Measurements from ENCODE around the gene CREM.

CREM gene

GRCh38 chr10:35112571-35112970 lies 14.1 kb upstream of the CREM start:
- DNase-seq (ENCODE audit: low read depth in 1 of 2, low spot score in 1 of 2): no peak
- no peak for TF ChIP-seq JUND (IDR thresholded peaks at IDR 0.05; ENCODE audit: low read depth)
- in situ Hi-C loops (cut with HindIII; ENCODE audit: low pct_unique_long_range_greater_than_20kb, low sequenced_read_pairs): no loop called here

- no peak for TF ChIP-seq JUND (IDR thresholded peaks at IDR 0.05; ENCODE audit: low read depth)
- DNase-seq (ENCODE audit: low read depth in 1 of 2, low spot score in 1 of 2): no peak
- in situ Hi-C loops (cut with HindIII; ENCODE audit: low pct_unique_long_range_greater_than_20kb, low sequenced_read_pairs): no loop called here
These were observed 7.3 kb upstream of the CREM start for GRCh38 chr10:35119378-35119777.

GRCh38 chr10:35124540-35124939 lies 2.1 kb upstream of the CREM start:
- peak in 1 of 2 experiments; percentile 6 for DNase-seq (ENCODE audit: low read depth in 1 of 2, low spot score in 1 of 2)
- no peak for TF ChIP-seq JUND (IDR thresholded peaks at IDR 0.05; ENCODE audit: low read depth)
- in situ Hi-C loops (cut with HindIII; ENCODE audit: low pct_unique_long_range_greater_than_20kb, low sequenced_read_pairs): no loop called here

GRCh38 chr10:35126062-35126529 lies 550 bp upstream of the CREM start:
- in situ Hi-C loops (cut with HindIII; ENCODE audit: low pct_unique_long_range_greater_than_20kb, low sequenced_read_pairs): no loop called here
- DNase-seq (ENCODE audit: low read depth in 1 of 2, low spot score in 1 of 2): no peak
- no peak for TF ChIP-seq JUND (IDR thresholded peaks at IDR 0.05; ENCODE audit: low read depth)

- peak in 1 of 2 experiments; percentile 19 for DNase-seq (ENCODE audit: low read depth in 1 of 2, low spot score in 1 of 2)
- in situ Hi-C loops (cut with HindIII; ENCODE audit: low pct_unique_long_range_greater_than_20kb, low sequenced_read_pairs): no loop called here
- TF ChIP-seq JUND (IDR thresholded peaks at IDR 0.05; ENCODE audit: low read depth): no peak
These were observed 744 bp downstream of the CREM start for GRCh38 chr10:35127289-35127891.

- no peak for TF ChIP-seq JUND (IDR thresholded peaks at IDR 0.05; ENCODE audit: low read depth)
- in situ Hi-C loops (cut with HindIII; ENCODE audit: low pct_unique_long_range_greater_than_20kb, low sequenced_read_pairs): no loop called here
- DNase-seq (ENCODE audit: low read depth in 1 of 2, low spot score in 1 of 2): no peak
These were observed 2.6 kb downstream of the CREM start for GRCh38 chr10:35129185-35129674.

GRCh38 chr10:35130663-35131062 lies 4.0 kb downstream of the CREM start:
- no peak for TF ChIP-seq JUND (IDR thresholded peaks at IDR 0.05; ENCODE audit: low read depth)
- peak; percentile 15 to 42 for DNase-seq (ENCODE audit: low read depth in 1 of 2, low spot score in 1 of 2)
- in situ Hi-C loops (cut with HindIII; ENCODE audit: low pct_unique_long_range_greater_than_20kb, low sequenced_read_pairs): no loop called here

- in situ Hi-C loops (cut with HindIII; ENCODE audit: low pct_unique_long_range_greater_than_20kb, low sequenced_read_pairs): no loop called here
- TF ChIP-seq JUND (IDR thresholded peaks at IDR 0.05; ENCODE audit: low read depth): no peak
These were observed 6.1 kb downstream of the CREM start for GRCh38 chr10:35132727-35133126.

GRCh38 chr10:35133586-35133985 lies 6.9 kb downstream of the CREM start:
- no peak for DNase-seq (ENCODE audit: low read depth in 1 of 2, low spot score in 1 of 2)
- in situ Hi-C loops (cut with HindIII; ENCODE audit: low pct_unique_long_range_greater_than_20kb, low sequenced_read_pairs): no loop called here

More at GRCh38 chr10:35132727-35133126, 6.1 kb downstream of the CREM start:
- DNase-seq (ENCODE audit: low read depth in 1 of 2, low spot score in 1 of 2): no peak

GRCh38 chr10:35135861-35136260 lies 9.2 kb downstream of the CREM start:
- in situ Hi-C loops (cut with HindIII; ENCODE audit: low pct_unique_long_range_greater_than_20kb, low sequenced_read_pairs): no loop called here
- no peak for DNase-seq (ENCODE audit: low read depth in 1 of 2, low spot score in 1 of 2)
- no peak for TF ChIP-seq JUND (IDR thresholded peaks at IDR 0.05; ENCODE audit: low read depth)

More at GRCh38 chr10:35133586-35133985, 6.9 kb downstream of the CREM start:
- TF ChIP-seq JUND (IDR thresholded peaks at IDR 0.05; ENCODE audit: low read depth): no peak

GRCh38 chr10:35136263-35136815 lies 9.7 kb downstream of the CREM start:
- in situ Hi-C loops (cut with HindIII; ENCODE audit: low pct_unique_long_range_greater_than_20kb, low sequenced_read_pairs): no loop called here
- no peak for TF ChIP-seq JUND (IDR thresholded peaks at IDR 0.05; ENCODE audit: low read depth)
- no peak for DNase-seq (ENCODE audit: low read depth in 1 of 2, low spot score in 1 of 2)

- TF ChIP-seq JUND (IDR thresholded peaks at IDR 0.05; ENCODE audit: low read depth): no peak
- DNase-seq (ENCODE audit: low read depth in 1 of 2, low spot score in 1 of 2): no peak
- in situ Hi-C loops (cut with HindIII; ENCODE audit: low pct_unique_long_range_greater_than_20kb, low sequenced_read_pairs): no loop called here
These were observed 13.5 kb downstream of the CREM start for GRCh38 chr10:35140126-35140525.

- TF ChIP-seq JUND (IDR thresholded peaks at IDR 0.05; ENCODE audit: low read depth): no peak
- DNase-seq (ENCODE audit: low read depth in 1 of 2, low spot score in 1 of 2): no peak
- in situ Hi-C loops (cut with HindIII; ENCODE audit: low pct_unique_long_range_greater_than_20kb, low sequenced_read_pairs): no loop called here
These were observed 14.1 kb downstream of the CREM start for GRCh38 chr10:35140727-35141126.

All from T47D (cell line).